ENCODE results near the gene ZNF652. TPM values are rescaled to one million over a fixed set of nuclear protein-coding genes. Genes with fewer than 3 reads are reported as not detected.
"Not testable (repeated sequence)": the region's sequence is repeated elsewhere in the genome, so short reads cannot be mapped to it uniquely, and the experiment has no call there.

Gene ZNF652
- polyA plus RNA-seq, 4 donors: 8.6 to 27.3 (median 17.6) TPM

DNA sequence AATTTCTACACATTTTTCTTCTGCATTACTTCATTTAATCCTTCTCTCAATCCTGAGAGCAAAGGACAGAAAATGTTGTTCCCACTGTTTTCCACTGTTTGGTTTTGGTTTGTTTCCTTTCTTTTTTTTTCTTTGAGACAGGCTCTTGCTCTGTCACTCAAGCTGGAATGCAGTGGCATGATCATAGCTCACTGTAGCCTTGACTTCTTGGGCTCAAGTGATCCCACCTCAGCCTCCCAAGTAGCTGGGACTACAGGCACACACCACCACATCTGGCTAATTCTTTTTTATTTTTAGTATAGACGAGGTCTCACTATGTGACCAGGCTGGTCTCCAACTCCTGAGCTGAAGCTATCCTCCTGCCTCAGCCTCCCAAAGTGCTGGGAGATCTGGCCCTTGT lies 7.0 kb upstream of the ZNF652 start:
- Histone ChIP-seq H3K4me3 (ENCODE audit: low read depth in 1 of 3, low read length in 3 of 3) (no peak overlapping the region), H3K36me3 (ENCODE audit: control insufficient read depth in 3 of 3, insufficient read depth in 2 of 3, low read depth in 1 of 3, low read length in 3 of 3) (no peaks in the 10 kb centered on the region), H3K4me1 (ENCODE audit: control insufficient read depth in 3 of 3, insufficient read depth in 2 of 3, low read depth in 1 of 3, low read length in 2 of 3) (no peaks in the 10 kb centered on the region), H3K9me3 (ENCODE audit: control insufficient read depth in 2 of 2, insufficient read depth in 1 of 2, low read depth in 1 of 2, low read length in 1 of 2) (no peaks in the 10 kb centered on the region), H3K27ac (ENCODE audit: low read depth in 1 of 3, low read length in 2 of 3) (no peak overlapping the region), H3K27me3 (ENCODE audit: control insufficient read depth in 3 of 3, insufficient read depth in 3 of 3, low read length in 3 of 3) (no peaks in the 10 kb centered on the region)
- no peak for FAIRE-seq
- 67 to 88% (median 71%) methylated on average over 1 of the region's 1 CpG for WGBS, 3 donors
- no peak for DNase-seq

DNA sequence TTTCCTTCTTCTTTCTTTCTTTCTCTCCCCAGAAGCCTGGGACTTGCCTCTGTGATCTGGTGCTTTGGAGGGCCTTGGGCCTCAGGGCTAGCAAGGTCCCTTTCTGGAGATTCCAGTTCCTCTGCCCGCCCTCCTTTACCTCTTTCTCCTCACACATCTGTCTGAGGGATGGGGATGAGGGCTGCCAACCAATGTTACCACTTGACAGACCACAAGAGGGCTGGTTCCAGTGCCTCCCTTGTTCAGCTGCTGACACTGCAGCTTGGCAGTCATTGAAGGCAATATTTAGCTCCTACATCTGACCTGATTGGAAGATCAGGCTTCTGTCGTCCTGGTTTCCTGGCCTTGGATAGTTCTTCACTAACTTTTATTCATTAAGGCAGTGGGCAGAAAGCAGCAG lies 3.6 kb upstream of the ZNF652 start:
- peaks cover 0 to 5% (median 0%) of the 10 kb centered on the region in 3 donors for H3K4me1 ChIP-seq (ENCODE audit: control insufficient read depth in 3 of 3, insufficient read depth in 2 of 3, low read depth in 1 of 3, low read length in 2 of 3)
- no peaks in the 10 kb centered on the region for H3K36me3 ChIP-seq (ENCODE audit: control insufficient read depth in 3 of 3, insufficient read depth in 2 of 3, low read depth in 1 of 3, low read length in 3 of 3)
- 44 to 52% (median 49%) methylated on average over 2 of the region's 2 CpGs for WGBS, 3 donors
- peak in 1 of 2 donors; percentile 23 for DNase-seq
- H3K27ac ChIP-seq (ENCODE audit: low read depth in 1 of 3, low read length in 2 of 3): no peak overlapping the region
- no peaks in the 10 kb centered on the region for H3K9me3 ChIP-seq (ENCODE audit: control insufficient read depth in 2 of 2, insufficient read depth in 1 of 2, low read depth in 1 of 2, low read length in 1 of 2)
- no peak for FAIRE-seq
- H3K27me3 ChIP-seq (ENCODE audit: control insufficient read depth in 3 of 3, insufficient read depth in 3 of 3, low read length in 3 of 3): no peaks in the 10 kb centered on the region
- no peak overlapping the region for H3K4me3 ChIP-seq (ENCODE audit: low read depth in 1 of 3, low read length in 3 of 3)

DNA sequence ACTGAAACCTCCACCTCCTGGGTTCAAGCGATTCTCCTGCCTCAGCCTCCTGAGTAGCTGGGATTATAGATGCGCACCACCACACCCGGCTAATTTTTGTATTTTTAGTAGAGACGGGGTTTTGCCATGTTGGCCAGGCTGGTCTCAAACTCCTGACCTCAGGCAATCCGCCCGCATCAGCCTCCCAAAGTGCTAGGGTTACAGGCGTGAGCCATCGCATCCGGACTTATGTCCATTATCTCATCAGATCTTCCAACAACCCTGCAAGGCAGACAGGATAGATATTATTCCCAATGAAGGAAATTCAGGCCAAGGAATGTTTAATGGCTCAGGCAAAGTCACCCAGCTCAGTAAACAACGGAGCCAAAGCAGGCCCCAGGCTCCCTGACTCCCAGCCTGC lies 3.1 kb upstream of the ZNF652 start:
- H3K4me1 ChIP-seq (ENCODE audit: control insufficient read depth in 3 of 3, insufficient read depth in 2 of 3, low read depth in 1 of 3, low read length in 2 of 3); DNase-seq; H3K27ac ChIP-seq (ENCODE audit: low read depth in 1 of 3, low read length in 2 of 3); FAIRE-seq; H3K4me3 ChIP-seq (ENCODE audit: low read depth in 1 of 3, low read length in 3 of 3); H3K9me3 ChIP-seq (ENCODE audit: control insufficient read depth in 2 of 2, insufficient read depth in 1 of 2, low read depth in 1 of 2, low read length in 1 of 2); H3K36me3 ChIP-seq (ENCODE audit: control insufficient read depth in 3 of 3, insufficient read depth in 2 of 3, low read depth in 1 of 3, low read length in 3 of 3); H3K27me3 ChIP-seq (ENCODE audit: control insufficient read depth in 3 of 3, insufficient read depth in 3 of 3, low read length in 3 of 3): not testable (repeated sequence)
- 93 to 99% (median 94%) methylated on average over 10 of the region's 10 CpGs for WGBS, 3 donors

DNA sequence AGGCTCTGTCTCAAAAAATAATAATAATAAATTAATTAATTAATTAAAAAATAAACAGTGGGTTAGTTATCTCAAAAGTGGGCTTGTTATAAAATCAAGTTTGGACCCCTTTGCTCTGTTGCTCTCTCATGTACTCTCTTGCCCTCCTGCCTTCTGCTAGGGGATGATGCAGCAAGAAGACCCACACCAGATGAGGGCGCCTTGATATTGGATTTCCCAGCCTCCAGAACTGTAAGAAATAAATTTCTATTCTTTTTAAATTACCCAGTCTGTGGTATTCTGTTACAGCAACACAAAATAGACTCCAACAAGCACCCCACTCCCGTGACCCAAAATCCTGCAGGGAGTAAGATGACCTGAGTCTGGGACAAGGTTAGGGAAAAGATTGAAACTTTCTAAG lies 2.1 kb upstream of the ZNF652 start:
- H3K4me3 ChIP-seq (ENCODE audit: low read depth in 1 of 3, low read length in 3 of 3): no peak overlapping the region
- peaks cover 0 to 16% (median 0%) of the 10 kb centered on the region in 3 donors for H3K4me1 ChIP-seq (ENCODE audit: control insufficient read depth in 3 of 3, insufficient read depth in 2 of 3, low read depth in 1 of 3, low read length in 2 of 3)
- no peaks in the 10 kb centered on the region for H3K9me3 ChIP-seq (ENCODE audit: control insufficient read depth in 2 of 2, insufficient read depth in 1 of 2, low read depth in 1 of 2, low read length in 1 of 2)
- FAIRE-seq: no peak
- no peak overlapping the region for H3K27ac ChIP-seq (ENCODE audit: low read depth in 1 of 3, low read length in 2 of 3)
- 93 to 97% (median 97%) methylated on average over 2 of the region's 2 CpGs for WGBS, 3 donors
- H3K27me3 ChIP-seq (ENCODE audit: control insufficient read depth in 3 of 3, insufficient read depth in 3 of 3, low read length in 3 of 3): no peaks in the 10 kb centered on the region
- no peak for DNase-seq
- H3K36me3 ChIP-seq (ENCODE audit: control insufficient read depth in 3 of 3, insufficient read depth in 2 of 3, low read depth in 1 of 3, low read length in 3 of 3): no peaks in the 10 kb centered on the region

DNA sequence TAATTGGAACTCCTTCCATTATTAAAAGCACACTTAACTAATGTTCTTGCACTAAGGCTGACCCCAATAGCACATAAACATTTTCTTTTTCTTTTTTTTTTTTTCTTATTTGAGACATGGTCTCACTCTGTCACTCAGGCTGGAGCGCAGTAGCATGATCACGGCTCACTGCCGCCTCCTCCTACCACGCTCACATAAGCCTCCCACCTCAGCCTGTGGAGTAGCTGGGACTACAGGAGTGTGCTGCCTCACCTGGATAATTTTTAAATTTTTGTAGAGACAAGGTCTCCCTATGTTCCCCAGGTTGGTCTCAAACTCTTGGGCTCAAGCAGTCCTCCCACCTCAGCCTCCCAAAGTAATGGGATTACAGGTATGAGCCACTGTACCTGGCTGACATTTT lies 1.2 kb upstream of the ZNF652 start:
- WGBS, 3 donors: 89 to 91% (median 90%) methylated on average over 4 of the region's 4 CpGs
- H3K4me3 ChIP-seq (ENCODE audit: low read depth in 1 of 3, low read length in 3 of 3): no peak overlapping the region
- no peaks in the 10 kb centered on the region for H3K36me3 ChIP-seq (ENCODE audit: control insufficient read depth in 3 of 3, insufficient read depth in 2 of 3, low read depth in 1 of 3, low read length in 3 of 3)
- FAIRE-seq: no peak
- H3K27ac ChIP-seq (ENCODE audit: low read depth in 1 of 3, low read length in 2 of 3): peak overlapping the region in 2 of 3 donors; percentile 87 to 89
- DNase-seq: no peak
- no peaks in the 10 kb centered on the region for H3K9me3 ChIP-seq (ENCODE audit: control insufficient read depth in 2 of 2, insufficient read depth in 1 of 2, low read depth in 1 of 2, low read length in 1 of 2)
- H3K4me1 ChIP-seq (ENCODE audit: control insufficient read depth in 3 of 3, insufficient read depth in 2 of 3, low read depth in 1 of 3, low read length in 2 of 3): peaks cover 0 to 16% (median 0%) of the 10 kb centered on the region in 3 donors
- H3K27me3 ChIP-seq (ENCODE audit: control insufficient read depth in 3 of 3, insufficient read depth in 3 of 3, low read length in 3 of 3): no peaks in the 10 kb centered on the region

DNA sequence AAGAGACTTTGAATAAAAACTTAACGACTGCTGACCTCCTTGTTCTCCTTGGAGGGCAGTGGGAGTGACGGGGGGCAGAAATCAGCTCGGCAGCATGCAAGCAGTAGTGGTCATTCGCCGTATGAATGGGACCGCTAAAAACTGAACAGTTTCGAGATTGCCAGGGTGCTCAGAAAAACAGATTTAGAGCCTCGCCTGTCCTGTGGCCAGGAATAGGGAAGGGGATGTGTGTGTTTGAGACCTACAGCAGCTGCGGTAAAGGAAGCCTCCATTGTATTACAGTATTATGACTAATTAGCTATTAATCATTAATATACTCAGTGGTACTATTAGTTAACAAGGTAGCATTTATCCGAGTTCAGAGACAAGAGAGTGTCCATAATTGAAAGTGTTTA lies 670 bp upstream of the ZNF652 start:
- FAIRE-seq: no peak
- 4 to 13% (median 11%) methylated on average over 10 of the region's 10 CpGs for WGBS, 3 donors
- Histone ChIP-seq H3K9me3 (ENCODE audit: control insufficient read depth in 2 of 2, insufficient read depth in 1 of 2, low read depth in 1 of 2, low read length in 1 of 2) (no peaks in the 10 kb centered on the region), H3K27me3 (ENCODE audit: control insufficient read depth in 3 of 3, insufficient read depth in 3 of 3, low read length in 3 of 3) (no peaks in the 10 kb centered on the region), H3K36me3 (ENCODE audit: control insufficient read depth in 3 of 3, insufficient read depth in 2 of 3, low read depth in 1 of 3, low read length in 3 of 3) (no peaks in the 10 kb centered on the region), H3K27ac (ENCODE audit: low read depth in 1 of 3, low read length in 2 of 3) (peak overlapping the region; percentile 1 to 89 (median 87)), H3K4me3 (ENCODE audit: low read depth in 1 of 3, low read length in 3 of 3) (peak overlapping the region; percentile 50 to 100 (median 65)), H3K4me1 (ENCODE audit: control insufficient read depth in 3 of 3, insufficient read depth in 2 of 3, low read depth in 1 of 3, low read length in 2 of 3) (peaks cover under 1 to 20% (median 3%) of the 10 kb centered on the region in 3 donors)
- peak in 1 of 2 donors; percentile 41 for DNase-seq

DNA sequence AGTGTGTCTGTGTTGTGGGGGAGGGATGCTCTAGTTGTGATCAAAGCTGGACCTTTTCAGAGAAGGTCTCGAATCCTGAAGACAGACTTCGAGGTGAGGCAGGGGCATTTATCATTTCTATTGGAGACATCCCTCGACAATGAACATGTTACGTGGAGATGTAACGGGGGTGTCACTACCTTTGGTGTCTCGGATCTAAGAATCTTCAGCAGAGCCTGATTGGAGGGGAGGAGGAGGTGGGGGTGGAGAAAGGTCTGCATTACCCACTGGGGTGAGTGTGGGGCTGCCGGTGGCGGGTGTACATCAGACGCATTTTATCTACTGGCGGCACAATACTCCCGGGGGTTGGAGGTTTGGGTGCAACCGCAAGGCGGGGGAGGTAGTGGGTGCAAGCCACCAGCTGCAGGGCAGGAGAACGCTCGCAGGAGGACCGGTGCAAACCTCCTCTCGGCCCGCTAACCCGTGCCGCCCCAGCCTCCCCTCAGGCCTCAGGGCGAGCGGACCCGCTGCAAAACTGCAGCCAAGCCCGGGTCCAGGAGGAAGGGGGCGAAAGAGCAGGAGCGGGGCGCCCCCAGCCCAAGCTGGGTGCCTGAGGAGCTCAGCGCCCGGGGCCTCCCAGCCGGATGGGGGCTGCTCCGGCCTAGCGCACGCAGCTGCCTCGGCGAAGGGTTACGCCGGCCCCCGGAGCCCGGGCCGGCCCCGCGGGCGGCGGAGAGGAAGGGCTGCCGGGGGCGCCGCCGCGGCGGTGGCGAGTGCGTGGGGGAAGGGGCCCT lies 735 bp downstream of the ZNF652 start:
- no peaks in the 10 kb centered on the region for H3K36me3 ChIP-seq (ENCODE audit: control insufficient read depth in 3 of 3, insufficient read depth in 2 of 3, low read depth in 1 of 3, low read length in 3 of 3)
- peak overlapping the region; percentile 94 to 100 (median 97) for H3K4me3 ChIP-seq (ENCODE audit: low read depth in 1 of 3, low read length in 3 of 3)
- FAIRE-seq (no peak), DNase-seq (peak; percentile 66 to 69)
- H3K4me1 ChIP-seq (ENCODE audit: control insufficient read depth in 3 of 3, insufficient read depth in 2 of 3, low read depth in 1 of 3, low read length in 2 of 3): peaks cover 3 to 20% (median 6%) of the 10 kb centered on the region in 3 donors
- 0 to 1% (median 0%) methylated on average over 31 to 52 of the region's 52 CpGs for WGBS, 3 donors
- peak overlapping the region; percentile 81 to 98 (median 89) for H3K27ac ChIP-seq (ENCODE audit: low read depth in 1 of 3, low read length in 2 of 3)
- no peaks in the 10 kb centered on the region for H3K9me3 ChIP-seq (ENCODE audit: control insufficient read depth in 2 of 2, insufficient read depth in 1 of 2, low read depth in 1 of 2, low read length in 1 of 2)
- H3K27me3 ChIP-seq (ENCODE audit: control insufficient read depth in 3 of 3, insufficient read depth in 3 of 3, low read length in 3 of 3): no peaks in the 10 kb centered on the region

DNA sequence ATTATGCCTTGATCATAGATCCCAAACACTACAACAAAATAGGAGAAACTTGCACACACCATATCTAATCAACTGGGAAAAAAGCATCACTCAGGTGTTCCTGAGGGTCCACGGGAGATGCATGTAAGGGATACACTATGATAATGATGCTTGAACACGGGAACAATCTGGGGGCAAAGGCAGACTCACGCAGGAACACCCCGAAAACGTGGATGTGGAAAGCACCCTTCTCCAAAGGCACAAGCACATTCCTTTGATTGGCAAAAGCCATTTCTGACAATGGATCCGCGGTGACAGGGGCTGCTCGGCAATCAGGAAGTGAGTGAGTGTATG lies 1.3 kb downstream of the ZNF652 start:
- no peak for FAIRE-seq
- Histone ChIP-seq H3K27ac (ENCODE audit: low read depth in 1 of 3, low read length in 2 of 3) (peak overlapping the region; percentile 81 to 98 (median 89)), H3K4me3 (ENCODE audit: low read depth in 1 of 3, low read length in 3 of 3) (peak overlapping the region in 2 of 3 donors; percentile 94 to 100), H3K9me3 (ENCODE audit: control insufficient read depth in 2 of 2, insufficient read depth in 1 of 2, low read depth in 1 of 2, low read length in 1 of 2) (no peaks in the 10 kb centered on the region), H3K36me3 (ENCODE audit: control insufficient read depth in 3 of 3, insufficient read depth in 2 of 3, low read depth in 1 of 3, low read length in 3 of 3) (no peaks in the 10 kb centered on the region), H3K27me3 (ENCODE audit: control insufficient read depth in 3 of 3, insufficient read depth in 3 of 3, low read length in 3 of 3) (no peaks in the 10 kb centered on the region), H3K4me1 (ENCODE audit: control insufficient read depth in 3 of 3, insufficient read depth in 2 of 3, low read depth in 1 of 3, low read length in 2 of 3) (peaks cover 3 to 20% (median 6%) of the 10 kb centered on the region in 3 donors)
- whole genome bisulfite sequencing, 3 donors: 0 to 2% (median 1%) methylated on average over 8 of the region's 8 CpGs
- no peak for DNase-seq

Data from small intestine (tissue), 7 donors.